GM18520 (cell line): ENCODE results near the gene LPCAT3.
A peak's percentile ranks its signal among the peaks of the same experiment; 100 is the strongest.

Experiments
- ATAC-seq: cut with Tn5 transposase; IDR thresholded peaks from one replicate; pipeline ENCODE4 v1.9.1; 2021; ENCODE audit not compliant: unreplicated experiment

LPCAT3 gene

GRCh38 chr12:6941267-6941666 lies 77.0 kb downstream of the LPCAT3 start:
- no peak for ATAC-seq

GRCh38 chr12:6939191-6939540 lies 79.1 kb downstream of the LPCAT3 start:
- no peak for ATAC-seq

GRCh38 chr12:6938353-6939190 lies 79.7 kb downstream of the LPCAT3 start:
- no peak for ATAC-seq

- ATAC-seq: peak; percentile 92
These were observed 80.6 kb downstream of the LPCAT3 start for GRCh38 chr12:6937481-6938352.

GRCh38 chr12:6936636-6937480 lies 81.4 kb downstream of the LPCAT3 start:
- ATAC-seq: no peak

GRCh38 chr12:6936194-6936635 lies 82.1 kb downstream of the LPCAT3 start:
- ATAC-seq: no peak

- no peak for ATAC-seq
These were observed 82.7 kb downstream of the LPCAT3 start for GRCh38 chr12:6935371-6936193.

- no peak for ATAC-seq
These were observed 84.2 kb downstream of the LPCAT3 start for GRCh38 chr12:6934110-6934509.

GRCh38 chr12:6932766-6933165 lies 85.5 kb downstream of the LPCAT3 start:
- no peak for ATAC-seq

GRCh38 chr12:6929466-6930452 lies 88.5 kb downstream of the LPCAT3 start:
- ATAC-seq: no peak

- no peak for ATAC-seq
These were observed 89.4 kb downstream of the LPCAT3 start for GRCh38 chr12:6928703-6929407.

- no peak for ATAC-seq
These were observed 90.1 kb downstream of the LPCAT3 start for GRCh38 chr12:6928022-6928702.

GRCh38 chr12:6927379-6928021 lies 90.8 kb downstream of the LPCAT3 start, which contains the start of gene ATN1:
Gene ATN1, plus strand, starts transcription at chr12:6927959. Its CDS starts 6,043 bp downstream, at chr12:6934002.
- no peak for ATAC-seq
